Mesenchymal stem cell (in vitro differentiated cells and primary cell): ENCODE data around the gene FLG2.
A peak's percentile ranks its signal among the peaks of the same experiment; 100 is the strongest.

Experiments
- DNase-seq: peaks from one replicate; pipeline ENCODE4 v3.0.0-alpha.2; 2013
- H2AFZ ChIP-seq: one replicate; pipeline ENCODE4 v1.6.1; 2013; ENCODE audit warnings: low read depth, mild to moderate bottlenecking, control low read depth, inconsistent platforms, low read length, moderate library complexity
- H2AK5ac ChIP-seq: 2 replicates; pipeline ENCODE4 v1.6.1; 2013; ENCODE audit warnings: low read length, moderate library complexity, mild to moderate bottlenecking, inconsistent platforms; ENCODE audit not compliant: severe bottlenecking
- H2BK120ac ChIP-seq: one replicate; pipeline ENCODE4 v1.6.1; 2013; ENCODE audit warnings: low read depth, mild to moderate bottlenecking, inconsistent platforms, low read length, moderate library complexity
- H2BK12ac ChIP-seq, 2 experiments: one replicate each; pipeline ENCODE4 v1.6.1; 2013; ENCODE audit warnings: inconsistent platforms in 2 of 2, low read length in 2 of 2, mild to moderate bottlenecking in 2 of 2, moderate library complexity in 2 of 2, control low read depth in 1 of 2
- H2BK15ac ChIP-seq: one replicate; pipeline ENCODE4 v1.6.1; 2013; ENCODE audit warnings: mild to moderate bottlenecking, low read depth, inconsistent platforms; ENCODE audit not compliant: poor library complexity, severe bottlenecking
- H2BK5ac ChIP-seq: 2 replicates; pipeline ENCODE4 v1.6.1; 2013; ENCODE audit warnings: low read depth, mild to moderate bottlenecking, low read length, control low read depth, inconsistent platforms; ENCODE audit not compliant: poor library complexity, severe bottlenecking
- H3K14ac ChIP-seq, 2 experiments: one replicate each; pipeline ENCODE4 v1.6.1; 2013; ENCODE audit warnings: inconsistent platforms in 2 of 2, low read length in 2 of 2, control low read depth in 1 of 2, mild to moderate bottlenecking in 1 of 2, moderate library complexity in 1 of 2
- H3K18ac ChIP-seq, 2 experiments: one replicate each; pipeline ENCODE4 v1.6.1; 2013; ENCODE audit warnings: inconsistent platforms in 2 of 2, low read length in 2 of 2, control low read depth in 1 of 2, low read depth in 1 of 2, mild to moderate bottlenecking in 1 of 2
- H3K23ac ChIP-seq, 2 experiments: one replicate each; pipeline ENCODE4 v1.6.1; 2013; ENCODE audit warnings: inconsistent platforms in 2 of 2, low read length in 2 of 2, mild to moderate bottlenecking in 2 of 2, moderate library complexity in 2 of 2, control low read depth in 1 of 2
- H3K27ac ChIP-seq: 2 replicates; pipeline ENCODE4 v1.5.1; 2013; ENCODE audit warnings: mild to moderate bottlenecking, moderate library complexity, low read length, control low read depth, inconsistent platforms; ENCODE audit not compliant: poor library complexity, severe bottlenecking
- H3K27me3 ChIP-seq, 2 experiments: 2 replicates each; pipeline versions ENCODE4 v1.6.1 to v1.7.0; 2013; ENCODE audit warnings: low read length in 2 of 2, mild to moderate bottlenecking in 2 of 2, moderate library complexity in 2 of 2, control low read depth in 1 of 2, inconsistent platforms in 1 of 2; ENCODE audit not compliant: control insufficient read depth in 1 of 2, insufficient read depth in 1 of 2
- H3K36me3 ChIP-seq, 2 experiments: 2 replicates each; pipeline versions ENCODE4 v1.6.1 to v1.7.0; 2013; ENCODE audit warnings: low read length in 2 of 2, control low read depth in 1 of 2, inconsistent platforms in 1 of 2, low read depth in 1 of 2, mild to moderate bottlenecking in 1 of 2; ENCODE audit not compliant: insufficient read depth in 2 of 2, control insufficient read depth in 1 of 2
- H3K4ac ChIP-seq, 2 experiments: one replicate each; pipeline ENCODE4 v1.6.1; 2013; ENCODE audit warnings: inconsistent platforms in 2 of 2, low read length in 2 of 2, mild to moderate bottlenecking in 2 of 2, moderate library complexity in 2 of 2, control low read depth in 1 of 2, low read depth in 1 of 2
- H3K4me1 ChIP-seq: 2 replicates; pipeline ENCODE4 v1.6.1; 2013; ENCODE audit warnings: low read depth, low read length, control low read depth; ENCODE audit not compliant: control insufficient read depth, insufficient read depth
- H3K4me2 ChIP-seq: 2 replicates; pipeline ENCODE4 v1.6.1; 2013; ENCODE audit warnings: low read length, mild to moderate bottlenecking, inconsistent platforms; ENCODE audit not compliant: poor library complexity, severe bottlenecking
- H3K4me3 ChIP-seq, 2 experiments: 2 replicates each; pipeline versions ENCODE4 v1.5.1 to v1.7.0; 2013; ENCODE audit warnings: low read length in 2 of 2, mild to moderate bottlenecking in 2 of 2, control low read depth in 1 of 2, low read depth in 1 of 2; ENCODE audit not compliant: insufficient read depth in 1 of 2
- H3K79me1 ChIP-seq: replicated peaks from 2 replicates; pipeline ENCODE4 v1.6.1; 2013; ENCODE audit warnings: mild to moderate bottlenecking, control low read depth, low read length, inconsistent platforms; ENCODE audit not compliant: poor library complexity, severe bottlenecking
- H3K9ac ChIP-seq: 2 replicates; pipeline ENCODE4 v1.7.0; 2013; ENCODE audit warnings: mild to moderate bottlenecking, low read length, moderate library complexity
- H3K9me3 ChIP-seq: 2 replicates; pipeline ENCODE4 v1.7.0; 2013; ENCODE audit warnings: mild to moderate bottlenecking, low read length; ENCODE audit not compliant: control insufficient read depth
- H4K8ac ChIP-seq: one replicate; pipeline ENCODE4 v1.6.1; 2013; ENCODE audit warnings: inconsistent platforms, mild to moderate bottlenecking, low read length, moderate library complexity
- H4K91ac ChIP-seq: one replicate; pipeline ENCODE4 v1.6.1; 2013; ENCODE audit warnings: mild to moderate bottlenecking, low read length, inconsistent platforms
- WGBS: methylation state at CpG from one replicate; pipeline ENCODE4 v1.1.7; 2013; ENCODE audit warnings: mixed read lengths; 5-methylcytosine and 5-hydroxymethylcytosine counted together

FLG2 gene

DNA sequence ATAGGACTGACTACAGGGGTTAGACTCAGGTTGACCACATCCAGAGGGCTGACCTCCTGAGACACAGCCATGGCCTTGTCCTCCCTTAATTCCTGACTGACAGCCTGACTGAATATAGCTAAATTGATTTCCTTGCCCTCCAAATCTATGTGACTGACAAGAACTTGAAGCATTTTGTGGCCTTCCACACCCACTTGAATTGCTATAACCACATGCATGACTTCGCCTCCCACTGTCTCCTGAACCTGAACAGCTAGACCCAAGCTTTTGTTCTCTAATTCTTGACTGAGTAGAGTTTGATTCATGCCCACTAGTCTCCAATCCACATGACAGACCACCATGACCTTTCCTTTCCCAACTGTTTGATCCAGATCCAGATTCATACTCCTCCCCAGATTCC, 3.1 kb downstream of the FLG2 start:
- no peak overlapping the region for H3K18ac ChIP-seq
- H3K79me1 ChIP-seq: no peaks in the 10 kb centered on the region
- DNase-seq: no peak
- no peak overlapping the region for H3K9ac ChIP-seq
- H3K4me1 ChIP-seq: no peaks in the 10 kb centered on the region
- no peak overlapping the region for H2BK5ac ChIP-seq
- no peak overlapping the region for H3K4ac ChIP-seq
- H3K27me3 ChIP-seq: no peaks in the 10 kb centered on the region
- H3K36me3 ChIP-seq: no peaks in the 10 kb centered on the region
- H4K91ac ChIP-seq: no peak overlapping the region
- H4K8ac ChIP-seq: no peak overlapping the region
- no peak overlapping the region for H2AFZ ChIP-seq
- no peak overlapping the region for H3K27ac ChIP-seq
- H2BK15ac ChIP-seq: no peak overlapping the region
- H3K9me3 ChIP-seq: peaks cover 13% of the 10 kb centered on the region
- 24% methylated on average over 1 of the region's 1 CpG for WGBS
- H2AK5ac ChIP-seq: no peak overlapping the region
- no peak overlapping the region for H2BK12ac ChIP-seq
- H3K4me2 ChIP-seq: no peak overlapping the region
- no peak overlapping the region for H2BK120ac ChIP-seq
- H3K4me3 ChIP-seq: no peak overlapping the region
- H3K14ac ChIP-seq: no peak overlapping the region
- H3K23ac ChIP-seq: no peak overlapping the region

DNA sequence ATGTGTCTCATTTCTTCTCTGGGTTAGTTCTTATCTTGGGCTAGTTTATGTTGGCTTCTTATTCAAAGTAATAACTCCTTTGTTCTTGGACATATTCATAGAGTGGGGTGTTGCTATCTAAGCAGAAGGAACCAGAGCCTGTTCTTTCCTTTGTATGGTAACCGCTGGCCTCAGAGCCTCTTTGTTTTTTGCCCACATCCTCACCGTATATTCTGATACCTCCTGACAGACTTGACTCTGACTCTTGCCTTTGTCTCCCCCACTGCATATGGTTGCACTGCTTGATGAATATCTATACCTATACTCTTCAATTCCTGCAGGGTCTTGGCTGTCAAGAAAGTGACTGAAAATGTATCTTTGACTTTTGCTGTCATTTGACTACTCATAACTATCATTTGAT, 10.2 kb downstream of the FLG2 start:
- Histone ChIP-seq H2AK5ac (no peak overlapping the region), H3K23ac (no peak overlapping the region), H4K91ac (no peak overlapping the region), H3K79me1 (no peaks in the 10 kb centered on the region), H2BK120ac (no peak overlapping the region), H4K8ac (no peak overlapping the region), H3K14ac (no peak overlapping the region), H3K27me3 (no peaks in the 10 kb centered on the region), H2BK5ac (no peak overlapping the region), H2BK15ac (no peak overlapping the region), H3K9me3 (peaks cover 4% of the 10 kb centered on the region), H3K4me1 (no peaks in the 10 kb centered on the region), H3K36me3 (no peaks in the 10 kb centered on the region), H2AFZ (no peak overlapping the region), H3K4ac (no peak overlapping the region), H3K4me3 (no peak overlapping the region), H2BK12ac (no peak overlapping the region), H3K18ac (no peak overlapping the region), H3K27ac (no peak overlapping the region), H3K4me2 (no peak overlapping the region), H3K9ac (no peak overlapping the region)
- WGBS: 57% methylated on average over 2 of the region's 2 CpGs
- no peak for DNase-seq

DNA sequence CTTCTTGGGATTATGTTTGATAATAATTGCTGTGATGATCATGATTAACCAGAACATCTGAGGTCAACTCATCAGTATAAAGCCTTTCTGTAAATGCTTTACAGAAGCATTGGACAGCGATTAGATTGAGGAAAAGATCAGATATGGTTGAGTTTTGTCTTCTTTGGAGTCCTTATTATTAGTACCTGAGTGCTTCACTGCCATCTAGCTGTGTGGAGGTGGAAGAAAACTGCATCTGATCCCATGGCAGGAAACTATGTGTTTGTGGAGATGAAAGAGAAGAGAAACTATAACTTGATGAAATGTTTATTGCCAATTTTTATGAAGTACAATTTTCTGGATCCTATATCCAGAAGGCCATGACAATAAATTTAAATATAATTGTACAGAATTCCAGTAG, 11.4 kb downstream of the FLG2 start:
- Histone ChIP-seq H2BK120ac (no peak overlapping the region), H4K91ac (no peak overlapping the region), H2BK5ac (no peak overlapping the region), H3K4me3 (no peak overlapping the region), H3K4me1 (no peaks in the 10 kb centered on the region), H3K14ac (no peak overlapping the region), H3K23ac (no peak overlapping the region), H3K4me2 (no peak overlapping the region), H3K4ac (no peak overlapping the region), H3K27ac (no peak overlapping the region), H4K8ac (no peak overlapping the region), H3K36me3 (no peaks in the 10 kb centered on the region), H2BK15ac (no peak overlapping the region), H3K79me1 (no peaks in the 10 kb centered on the region), H2AFZ (no peak overlapping the region), H2BK12ac (no peak overlapping the region), H3K9me3 (no peaks in the 10 kb centered on the region), H3K9ac (no peak overlapping the region), H3K27me3 (no peaks in the 10 kb centered on the region), H2AK5ac (no peak overlapping the region), H3K18ac (no peak overlapping the region)
- WGBS: 4% methylated on average over 1 of the region's 1 CpG
- DNase-seq: no peak

DNA sequence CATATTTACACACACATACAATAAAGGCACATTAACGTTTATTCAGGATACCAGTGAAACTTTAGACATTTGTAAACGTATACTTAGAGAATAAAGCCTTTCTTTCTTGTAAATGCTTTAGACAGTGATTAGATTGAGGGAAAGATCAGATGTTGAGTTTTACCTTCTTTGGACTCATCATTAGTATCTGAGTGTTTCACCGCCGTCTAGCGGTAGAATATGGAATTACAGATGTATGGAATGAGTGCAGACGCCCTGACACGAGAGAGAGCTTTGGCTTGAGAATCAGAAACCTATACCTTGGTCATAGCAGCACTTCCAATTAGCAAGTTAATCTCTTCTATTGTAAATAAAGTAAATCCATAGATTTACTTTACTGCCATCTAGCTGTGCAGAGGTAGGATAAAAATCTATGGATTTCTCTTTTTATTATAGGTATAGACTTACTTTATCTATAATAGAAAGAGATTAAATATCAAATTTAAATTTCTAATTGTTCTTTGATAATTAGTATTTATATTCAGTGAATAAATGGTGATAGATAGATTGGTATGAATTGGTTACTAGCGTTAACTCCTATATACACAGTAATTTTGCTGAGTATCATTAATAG, 12.6 kb downstream of the FLG2 start:
- H3K36me3 ChIP-seq: no peaks in the 10 kb centered on the region
- no peaks in the 10 kb centered on the region for H3K9me3 ChIP-seq
- no peak overlapping the region for H2AK5ac ChIP-seq
- H4K8ac ChIP-seq: no peak overlapping the region
- H4K91ac ChIP-seq: no peak overlapping the region
- H2BK5ac ChIP-seq: no peak overlapping the region
- H3K14ac ChIP-seq: no peak overlapping the region
- H3K27ac ChIP-seq: no peak overlapping the region
- no peak overlapping the region for H2BK120ac ChIP-seq
- no peak overlapping the region for H3K18ac ChIP-seq
- no peaks in the 10 kb centered on the region for H3K79me1 ChIP-seq
- H3K9ac ChIP-seq: no peak overlapping the region
- no peak overlapping the region for H2BK15ac ChIP-seq
- no peaks in the 10 kb centered on the region for H3K4me1 ChIP-seq
- WGBS: 22% methylated on average over 4 of the region's 8 CpGs
- H3K4me3 ChIP-seq: no peak overlapping the region
- no peak overlapping the region for H3K4ac ChIP-seq
- H2AFZ ChIP-seq: no peak overlapping the region
- no peaks in the 10 kb centered on the region for H3K27me3 ChIP-seq
- no peak overlapping the region for H3K23ac ChIP-seq
- peak; percentile 26 for DNase-seq
- H3K4me2 ChIP-seq: no peak overlapping the region
- H2BK12ac ChIP-seq: no peak overlapping the region
